HG03095 (cell line): ENCODE data around the gene CAPZB.

Source experiments
- ATAC-seq: cut with Tn5 transposase; IDR thresholded peaks from one replicate; pipeline ENCODE4 v1.9.1; 2021; ENCODE audit warnings: moderate library complexity; ENCODE audit not compliant: unreplicated experiment

Gene CAPZB

DNA sequence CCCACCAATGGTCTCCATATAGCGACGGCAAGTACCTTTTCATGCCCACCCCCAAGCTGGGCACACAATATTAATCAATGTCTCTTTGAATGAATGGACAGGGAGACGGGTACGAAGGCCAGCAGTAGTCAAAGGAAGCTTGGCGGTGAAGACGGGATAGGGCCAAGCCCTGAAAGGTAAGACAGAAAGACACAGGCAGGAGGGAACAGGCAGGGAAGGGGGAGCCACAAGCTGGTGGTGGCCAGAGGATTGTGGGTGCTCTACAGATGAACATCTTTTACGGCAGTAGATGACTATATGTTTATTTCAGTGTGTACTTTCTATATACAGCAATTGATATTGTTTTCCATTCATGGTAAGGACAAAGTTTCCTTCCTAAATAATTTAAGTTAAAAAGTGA is 16.3 kb downstream of the CAPZB start:
- no peak for ATAC-seq

DNA sequence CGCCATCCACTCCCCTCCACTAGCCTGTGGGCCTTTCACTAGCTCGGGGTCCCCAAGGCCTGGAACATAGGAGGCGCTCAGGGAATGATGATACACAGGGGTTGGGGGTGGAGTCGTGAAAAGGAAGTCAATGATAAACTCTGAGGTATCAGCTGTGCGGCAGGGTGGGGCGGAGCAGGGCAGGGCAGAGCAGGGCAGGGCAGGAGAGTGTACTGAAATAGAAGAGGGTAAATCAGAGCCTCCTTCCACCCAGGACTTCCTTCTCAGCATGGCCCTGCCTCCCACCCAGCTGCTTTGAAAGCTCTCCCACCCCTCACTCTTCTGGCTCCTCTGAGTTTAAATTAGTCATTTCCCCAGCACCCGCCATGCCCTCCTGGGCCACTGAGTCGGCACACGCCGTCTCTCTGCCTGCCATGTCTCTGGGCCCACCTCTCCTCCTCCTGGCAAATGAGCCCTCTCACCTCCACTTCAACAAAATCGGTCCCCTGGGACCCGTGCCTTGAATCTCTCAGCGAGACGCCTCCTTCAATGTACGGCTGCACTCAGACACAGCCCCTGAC is 16.9 kb downstream of the CAPZB start:
- ATAC-seq, result no peak

DNA sequence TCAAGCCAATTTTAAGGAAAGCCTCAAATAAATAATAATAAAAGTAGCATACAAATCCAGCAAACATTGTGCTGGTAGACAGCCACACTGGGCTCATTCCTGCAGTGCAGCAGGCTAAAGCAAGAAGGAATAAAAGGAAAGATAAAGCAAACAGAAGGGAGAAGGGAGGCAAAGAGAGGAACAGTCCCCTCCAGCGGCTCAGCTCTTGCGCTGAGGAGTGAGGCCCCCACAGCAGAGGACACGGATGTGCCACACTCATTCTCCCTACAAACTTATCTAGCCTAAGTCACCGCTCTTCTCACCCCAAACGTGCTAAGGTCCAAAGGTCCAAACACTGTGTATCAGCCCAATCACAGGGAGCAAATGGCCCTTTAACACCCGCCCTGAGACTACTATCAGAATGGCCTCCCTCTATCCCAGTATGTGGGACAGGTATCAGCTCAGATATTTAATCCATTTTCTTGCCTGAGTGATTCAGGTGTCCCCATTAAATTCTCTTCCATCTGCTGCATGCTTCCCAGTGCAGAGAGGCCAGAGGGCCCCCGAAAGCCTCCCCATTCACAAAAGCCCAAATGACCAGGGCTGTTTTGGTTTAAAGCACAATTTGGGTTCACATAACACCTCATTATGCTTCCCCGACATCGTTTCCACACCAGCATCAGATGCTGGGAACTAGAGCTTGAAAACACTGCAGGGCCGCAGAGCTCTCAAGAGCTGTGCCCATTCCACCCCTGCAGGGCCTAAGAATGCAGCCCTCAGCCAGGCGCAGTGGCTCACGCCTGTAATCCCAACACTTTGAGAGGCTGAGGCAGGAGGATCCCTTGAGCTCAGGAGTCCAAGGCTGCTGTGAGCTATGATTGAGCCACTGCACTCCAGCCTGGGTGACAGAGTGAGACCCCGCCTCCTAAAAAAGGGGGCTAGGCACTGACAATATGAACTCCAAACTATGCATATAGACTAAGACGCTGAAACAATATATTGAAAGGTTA is 17.8 kb downstream of the CAPZB start:
- ATAC-seq, result no peak

DNA sequence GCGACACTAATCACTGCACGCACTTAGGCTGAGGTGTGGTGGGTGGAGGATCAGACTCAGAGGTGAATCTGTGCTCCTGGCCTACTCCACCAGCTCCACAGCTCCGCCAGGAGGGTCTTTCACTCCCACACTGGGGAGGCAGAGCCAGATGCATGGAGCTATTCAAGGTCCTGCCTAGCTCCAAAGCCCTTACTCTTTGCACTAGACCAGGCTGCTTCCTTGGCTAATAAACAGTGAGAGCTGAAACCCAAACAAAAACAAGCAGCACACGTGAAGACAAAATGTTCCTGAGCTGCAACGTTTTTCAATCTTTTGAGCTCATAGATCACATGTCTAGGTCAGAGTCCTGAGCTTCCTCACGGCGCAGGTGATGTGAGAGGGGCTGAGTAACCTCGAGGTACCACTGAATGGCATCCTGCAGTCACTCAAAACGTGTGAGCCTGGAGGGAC is 19.2 kb downstream of the CAPZB start:
- no peak for ATAC-seq

DNA sequence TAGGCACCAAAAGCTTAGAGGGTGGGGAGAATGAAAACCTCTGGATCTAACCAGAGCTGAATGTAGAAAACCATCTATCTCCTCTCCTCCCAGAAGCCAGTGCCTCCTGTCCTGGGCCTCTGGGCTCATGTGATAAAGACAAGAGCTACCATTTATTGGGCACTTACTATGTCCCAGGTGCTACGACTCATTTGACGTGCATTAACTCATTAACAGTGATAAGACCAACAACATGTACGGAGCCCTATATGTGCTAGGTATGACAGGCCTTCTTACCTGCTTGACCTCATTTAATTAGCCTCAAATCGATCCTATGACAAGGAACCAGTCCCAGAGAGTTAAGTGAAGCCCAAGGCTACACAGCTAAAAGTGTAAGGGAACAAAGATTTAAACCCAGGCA is 19.7 kb downstream of the CAPZB start:
- ATAC-seq, result no peak

DNA sequence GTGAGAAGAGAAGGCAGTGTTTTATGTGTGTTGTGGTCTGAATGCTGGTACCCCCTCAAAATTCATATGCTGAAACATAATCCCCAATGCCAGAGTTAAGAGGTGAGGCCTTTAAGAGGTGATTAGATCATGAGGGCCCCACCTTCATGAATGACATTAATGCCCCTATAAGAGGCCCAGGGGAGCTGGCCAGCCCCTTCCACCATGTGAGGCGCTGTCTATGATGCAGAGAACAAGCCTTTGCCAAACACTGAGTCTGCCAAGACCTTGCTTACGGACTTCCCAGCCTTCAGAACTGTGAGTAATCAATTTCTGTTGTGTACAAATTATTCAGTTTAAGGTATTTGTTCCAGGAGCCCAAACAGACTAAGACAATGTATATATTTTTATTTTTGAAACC is 20.2 kb downstream of the CAPZB start:
- ATAC-seq, result no peak

DNA sequence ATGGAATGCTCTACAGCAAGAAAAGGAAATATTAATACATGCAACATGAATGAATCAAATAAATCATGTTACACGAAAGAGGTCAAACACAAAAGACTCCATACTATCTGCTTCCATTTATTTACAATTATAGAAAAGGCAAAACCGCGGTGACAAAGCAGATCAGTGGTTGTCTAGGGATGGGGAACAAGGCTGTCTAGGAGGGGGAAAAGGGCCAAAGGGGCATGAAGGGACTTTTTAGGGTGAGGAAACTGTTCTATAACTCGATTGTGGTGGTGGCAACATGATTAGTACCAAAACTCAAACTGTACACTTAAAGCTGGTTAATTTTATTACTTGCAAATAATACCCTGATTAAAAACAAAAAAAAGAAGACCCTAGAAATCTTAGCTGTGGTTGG is 20.6 kb downstream of the CAPZB start:
- no peak for ATAC-seq

DNA sequence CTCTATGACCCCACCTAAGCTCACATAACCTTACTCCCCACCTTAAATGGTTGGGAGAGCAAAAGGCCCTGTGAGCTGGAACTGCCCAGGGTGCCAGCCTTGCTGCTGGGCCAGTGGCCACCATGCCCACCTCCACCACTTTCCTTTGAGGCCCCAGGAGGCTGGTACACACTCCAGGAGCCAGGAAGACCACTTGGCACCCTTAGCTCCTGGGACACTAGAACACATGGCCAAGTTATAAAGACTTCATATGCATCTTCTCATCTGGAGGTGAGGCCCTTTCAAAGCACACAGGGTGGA is 21.9 kb downstream of the CAPZB start:
- ATAC-seq, result no peak

DNA sequence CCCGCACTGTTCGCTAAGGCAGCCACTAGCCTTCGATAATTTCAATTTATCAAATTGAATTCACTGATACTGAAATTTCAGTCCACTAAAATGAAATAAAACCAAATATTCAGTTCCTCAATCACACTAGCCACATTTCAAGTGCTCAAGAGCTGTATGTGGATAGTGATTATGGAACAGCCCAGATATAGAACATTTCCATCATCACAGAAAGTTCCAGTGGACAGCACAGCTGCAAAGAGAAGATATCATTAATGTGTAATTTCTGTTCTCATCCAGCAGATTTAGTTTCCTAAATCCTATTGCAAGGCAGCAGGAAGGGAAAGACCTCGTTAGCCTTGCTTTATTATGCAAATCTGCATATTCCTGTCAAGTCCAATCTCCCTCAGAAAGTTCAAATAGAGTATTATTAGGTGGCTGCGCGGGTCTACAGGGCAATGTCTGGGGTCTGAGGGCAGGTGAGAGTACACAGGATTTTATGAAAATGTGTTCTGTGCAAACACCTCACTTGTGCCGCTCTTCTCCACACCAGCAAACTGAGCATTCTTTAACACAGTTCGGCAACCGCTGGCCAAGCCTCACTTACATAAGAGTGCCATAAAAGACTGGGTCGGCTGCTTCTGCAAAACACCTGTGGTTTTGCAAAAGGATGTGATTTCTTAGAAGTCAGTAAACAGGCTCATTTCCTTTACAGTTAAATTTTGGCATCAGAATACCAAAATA is 22.4 kb downstream of the CAPZB start:
- no peak for ATAC-seq

DNA sequence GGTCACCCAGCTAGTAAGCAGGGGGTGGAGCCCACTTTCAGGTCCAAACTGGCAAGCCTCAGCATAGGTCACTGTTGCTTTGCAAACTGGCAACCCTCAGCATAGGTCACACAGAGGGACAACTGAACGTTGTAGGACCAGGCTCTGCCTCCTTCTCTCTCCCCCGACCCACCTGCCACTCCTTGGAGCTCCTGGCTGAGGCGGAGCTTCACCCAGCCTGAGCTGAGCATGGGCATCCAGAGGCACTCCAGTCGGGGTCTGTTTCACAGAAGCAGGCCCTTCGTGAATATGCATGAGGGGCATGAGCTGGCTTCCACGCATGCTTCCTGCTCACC is 24.2 kb downstream of the CAPZB start:
- no peak for ATAC-seq

DNA sequence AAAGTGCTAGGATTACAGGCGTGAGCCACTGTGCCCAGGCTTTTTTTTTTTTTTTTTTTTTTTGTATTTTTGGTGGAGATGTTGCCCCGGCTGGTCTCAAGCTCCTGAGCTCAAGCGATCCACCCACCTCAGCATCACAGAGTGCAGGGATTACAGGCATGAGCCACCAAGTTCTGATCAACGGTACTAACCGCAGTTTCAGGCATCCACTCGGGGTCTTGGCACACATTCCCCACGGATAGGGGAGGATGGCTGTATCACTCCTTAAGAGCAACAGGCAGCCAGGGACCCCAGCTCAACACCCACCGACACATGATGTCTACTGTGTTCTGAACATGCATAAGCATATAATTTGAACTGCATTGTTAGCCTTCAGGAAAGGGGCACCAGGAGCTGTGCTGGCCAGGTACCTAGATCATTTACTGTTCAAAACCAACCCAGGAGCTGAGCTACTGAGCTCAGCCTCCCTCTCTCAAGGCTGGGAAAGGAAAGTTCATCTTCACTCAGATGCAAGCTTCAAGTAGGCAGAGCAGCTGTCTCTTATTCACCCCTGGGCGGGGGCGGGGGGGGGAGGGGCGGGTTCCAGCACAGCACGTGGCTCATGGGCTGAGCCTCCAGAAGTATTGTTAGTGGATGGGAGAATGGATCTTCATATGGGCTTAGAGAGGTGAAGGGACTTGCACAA is 24.7 kb downstream of the CAPZB start:
- no peak for ATAC-seq

DNA sequence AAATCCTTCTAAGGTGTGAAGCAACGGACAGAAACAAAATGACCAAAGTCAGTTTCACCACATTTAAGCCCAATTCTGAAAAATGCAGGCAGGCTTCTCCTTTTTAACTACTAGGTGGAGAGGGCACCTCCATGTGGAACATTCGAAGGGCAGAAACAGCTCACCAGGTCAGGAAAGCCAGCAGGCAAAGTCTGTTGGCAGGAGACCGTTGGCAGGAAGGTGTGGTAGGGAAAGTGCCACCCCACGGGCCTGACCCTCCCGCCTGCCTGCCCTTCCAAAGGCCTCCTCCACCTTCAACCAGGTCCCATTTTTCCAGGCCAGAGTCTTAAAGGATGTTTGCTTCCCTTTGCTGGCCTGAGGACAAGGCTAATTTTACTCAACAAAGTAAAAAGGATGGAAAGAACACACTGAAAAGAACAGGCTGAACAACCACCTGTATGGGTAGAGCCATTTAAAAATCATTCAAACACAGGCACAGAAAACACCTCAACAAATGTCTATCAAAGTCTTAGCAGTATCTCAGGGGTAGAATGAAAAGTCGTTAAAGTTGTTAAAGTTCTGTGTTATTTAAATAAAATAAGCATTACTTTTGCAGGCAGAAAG is 26.4 kb downstream of the CAPZB start:
- no peak for ATAC-seq

DNA sequence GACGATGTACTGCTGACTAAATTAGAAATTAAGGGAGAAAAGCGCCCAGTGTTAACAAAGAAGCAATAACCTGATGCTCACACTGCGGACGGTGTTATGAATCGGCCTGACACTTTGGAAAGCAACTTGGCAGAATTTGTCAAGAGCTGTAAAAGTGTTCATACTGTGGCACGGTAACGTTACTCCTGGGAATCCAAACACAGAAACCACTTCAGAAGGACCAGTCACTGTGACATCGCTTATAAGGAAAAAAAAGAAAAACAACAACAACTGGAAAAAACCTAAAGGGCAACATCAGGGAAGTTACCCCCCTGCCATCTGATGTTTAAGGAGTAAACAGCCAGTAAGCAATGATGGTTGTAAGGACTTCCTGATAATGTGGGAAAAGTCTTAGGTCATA is 27.7 kb downstream of the CAPZB start:
- no peak for ATAC-seq

DNA sequence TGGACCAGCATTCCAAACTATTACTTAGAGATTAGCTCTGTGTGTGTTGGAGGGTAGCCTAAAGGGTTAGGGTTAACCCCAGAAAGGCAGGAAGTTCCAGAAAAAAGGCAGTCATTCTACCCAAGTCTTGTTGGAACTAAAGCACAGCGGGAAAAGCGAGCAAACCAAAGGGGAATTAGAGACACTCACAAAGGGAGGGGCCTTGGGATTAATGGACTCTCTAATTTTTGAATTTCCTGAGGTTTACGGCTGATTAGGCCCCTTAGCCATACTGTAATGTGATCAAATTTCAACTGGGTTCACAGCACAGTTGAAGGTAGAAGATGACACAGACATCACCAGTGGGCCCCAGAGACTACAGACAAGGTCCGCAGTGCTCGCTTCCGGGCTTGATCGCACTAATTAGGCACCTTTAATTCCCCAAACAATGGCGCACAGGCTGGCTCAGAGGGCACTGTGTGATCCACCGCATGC is 28.3 kb downstream of the CAPZB start:
- no peak for ATAC-seq

DNA sequence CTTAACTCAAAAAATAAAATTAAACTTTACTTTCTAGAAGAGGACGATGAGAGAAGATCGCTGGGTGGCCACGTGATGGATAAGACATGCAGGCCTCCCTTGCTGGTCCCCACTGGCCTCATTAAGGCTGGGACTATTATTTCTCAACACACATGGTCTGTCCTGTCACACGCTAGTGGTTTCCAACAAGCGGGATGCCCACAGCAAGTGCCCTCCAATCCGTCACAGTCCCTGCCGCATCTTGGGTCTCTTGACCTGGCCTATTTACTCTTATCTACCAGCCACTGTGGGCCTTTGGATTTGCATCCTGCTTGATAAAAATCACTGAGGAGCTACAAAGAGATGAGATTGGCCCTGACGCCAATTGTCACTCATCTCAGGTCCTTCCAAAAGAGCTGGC is 30.0 kb downstream of the CAPZB start:
- ATAC-seq, result no peak

DNA sequence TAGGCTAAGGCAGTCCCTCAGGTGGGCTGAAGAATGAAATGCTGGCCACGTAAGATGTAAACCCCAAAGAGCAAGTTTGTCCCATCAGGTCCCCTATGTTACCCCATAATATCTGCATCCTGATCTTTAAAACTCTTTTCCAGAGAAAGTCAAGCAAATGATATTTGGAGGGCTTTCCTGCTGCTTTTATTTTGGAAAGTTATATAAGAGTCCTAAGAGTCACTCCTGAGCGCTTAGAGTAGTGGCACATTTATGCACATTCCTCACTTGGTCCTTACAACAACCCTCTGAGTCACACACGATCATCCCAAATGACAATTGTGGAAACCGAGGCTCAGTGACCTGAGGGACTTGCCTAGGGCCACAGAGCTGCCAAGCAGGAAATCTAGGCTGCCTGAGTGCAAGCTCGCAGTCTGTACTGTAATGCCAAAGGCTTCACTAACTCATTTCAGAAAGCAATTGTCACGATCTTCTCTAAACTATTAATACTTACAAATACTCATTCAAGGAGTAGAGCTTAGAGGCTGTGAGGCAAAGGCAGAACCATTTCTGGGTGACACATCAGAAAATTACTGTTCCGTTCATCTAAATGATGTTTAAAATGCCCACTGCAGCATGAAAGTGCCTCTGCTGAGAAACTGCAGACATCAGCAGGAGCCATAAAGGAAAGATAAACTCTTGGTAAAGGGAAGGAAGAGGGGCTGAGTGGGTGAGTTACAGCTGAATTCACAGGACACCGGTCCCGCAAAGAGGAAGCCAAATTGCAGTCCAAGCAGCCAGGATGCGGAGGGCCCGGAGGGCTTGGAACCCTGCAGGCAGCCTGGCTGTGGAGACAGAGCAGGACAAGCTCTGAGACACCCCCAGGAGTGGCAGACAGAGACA is 30.8 kb downstream of the CAPZB start:
- no peak for ATAC-seq

DNA sequence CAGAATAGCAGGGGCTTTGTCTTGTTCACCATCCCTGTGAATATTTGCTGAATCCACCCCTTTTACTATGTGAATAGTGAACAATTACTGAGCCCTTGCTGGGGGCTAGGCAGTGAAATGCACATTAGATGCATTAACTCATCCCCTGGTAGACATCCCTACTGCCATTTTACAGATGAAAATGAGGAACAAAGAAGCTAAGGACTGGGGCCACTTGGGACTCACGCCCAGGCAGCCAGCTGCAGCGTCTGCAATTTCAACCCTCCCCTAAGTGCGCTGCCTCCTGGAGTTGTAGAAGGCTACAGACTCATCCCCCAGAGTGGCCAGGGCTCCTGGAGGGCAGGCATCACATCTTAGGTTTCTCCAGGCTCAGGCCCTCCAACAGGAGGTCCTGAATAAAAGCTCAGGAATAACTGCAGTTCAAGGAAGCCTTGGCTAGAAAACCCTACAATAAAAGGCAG is 31.6 kb downstream of the CAPZB start:
- ATAC-seq, result no peak

DNA sequence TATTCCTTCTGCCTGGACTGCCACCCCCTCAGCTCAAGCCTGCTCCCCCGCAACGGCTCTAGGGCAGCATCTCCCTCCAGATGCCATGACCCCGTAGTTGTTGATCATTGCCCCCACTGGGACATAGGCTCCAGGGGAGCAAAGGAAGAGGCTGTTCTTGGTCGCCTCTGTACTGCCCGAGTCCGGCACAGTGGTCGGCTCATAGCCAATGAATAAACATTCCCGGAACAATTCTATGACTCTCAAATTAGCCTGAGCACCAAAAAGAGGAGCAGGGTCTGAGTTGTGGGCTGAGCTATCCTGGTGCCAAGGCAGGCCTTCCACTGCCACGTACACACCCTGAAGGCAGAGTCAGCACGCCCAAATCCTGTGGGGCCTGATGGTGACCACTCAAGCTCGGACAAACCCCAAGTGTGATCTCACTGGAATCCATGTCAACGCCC is 33.1 kb downstream of the CAPZB start:
- ATAC-seq, result no peak

DNA sequence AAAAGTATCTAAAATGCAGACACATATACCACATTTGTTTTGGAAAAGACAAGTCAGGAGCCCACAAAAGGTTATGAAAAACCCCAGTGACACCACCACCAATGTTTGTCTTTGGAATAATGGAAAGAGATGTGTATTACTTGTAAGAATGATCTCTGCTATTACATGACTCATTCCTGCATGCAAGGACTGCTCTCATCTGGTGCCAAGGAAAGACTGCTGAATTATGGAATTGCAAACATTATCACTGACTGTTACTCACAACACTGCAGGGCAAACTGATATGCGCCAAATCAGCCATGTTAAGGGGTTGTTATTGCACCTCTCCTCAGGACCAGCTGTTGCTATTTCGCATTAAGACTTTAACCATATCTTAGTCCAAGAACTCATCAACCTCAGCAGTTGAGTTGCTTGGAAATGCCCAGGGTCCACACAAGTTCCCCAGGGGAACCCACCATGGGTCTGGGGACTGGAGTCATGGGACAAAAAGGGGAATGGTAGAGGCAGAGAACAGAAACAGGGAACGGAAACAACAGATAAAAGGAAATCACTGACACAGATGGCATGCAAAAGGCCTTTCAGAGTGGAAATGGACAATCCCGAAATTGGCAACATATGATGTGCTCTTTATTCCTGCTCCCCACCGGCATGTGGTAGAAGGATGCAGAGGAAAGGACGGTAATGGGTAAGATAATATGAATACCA is 34.4 kb downstream of the CAPZB start:
- no peak for ATAC-seq
